ENCODE data around the gene VPS33B.
"Not testable (repeated sequence)": the region's sequence is repeated elsewhere in the genome, so short reads cannot be mapped to it uniquely, and the experiment has no call there.

VPS33B gene

GRCh38 chr15:91022075-91022831 is at the start of gene VPS33B:
TSS of gene VPS33B (minus strand) at chr15:91022594. CDS start at chr15:91022249, 345 bp downstream.
- DNase-seq = peak; percentile 85

GRCh38 chr15:91072161-91072560 is 49.8 kb upstream of the VPS33B start:
- DNase-seq = no peak

- DNase-seq = no peak
Measured at GRCh38 chr15:91070872-91071271, 48.5 kb upstream of the VPS33B start.

- no peak for DNase-seq
Measured at GRCh38 chr15:91068966-91069365, 46.6 kb upstream of the VPS33B start.

GRCh38 chr15:91068436-91068835 is 46.0 kb upstream of the VPS33B start:
- DNase-seq = no peak

GRCh38 chr15:91067036-91067435 is 44.6 kb upstream of the VPS33B start:
- DNase-seq = no peak

GRCh38 chr15:91065505-91065904 is 43.1 kb upstream of the VPS33B start:
- DNase-seq = no peak

- no peak for DNase-seq
Measured at GRCh38 chr15:91061997-91062396, 39.6 kb upstream of the VPS33B start.

- no peak for DNase-seq
Measured at GRCh38 chr15:91061230-91061629, 38.8 kb upstream of the VPS33B start.

- DNase-seq = peak; percentile 52
Measured at GRCh38 chr15:91055548-91056331, 33.3 kb upstream of the VPS33B start.

GRCh38 chr15:91054816-91055215 is 32.4 kb upstream of the VPS33B start:
- no peak for DNase-seq

GRCh38 chr15:91051248-91051647 is 28.9 kb upstream of the VPS33B start:
- no peak for DNase-seq

- DNase-seq = no peak
Measured at GRCh38 chr15:91050128-91050455, 27.7 kb upstream of the VPS33B start.

GRCh38 chr15:91049378-91050127 is 27.2 kb upstream of the VPS33B start:
- peak; percentile 67 for DNase-seq

GRCh38 chr15:91047545-91048199 is 25.3 kb upstream of the VPS33B start:
- DNase-seq = no peak

GRCh38 chr15:91046056-91046455 is 23.7 kb upstream of the VPS33B start:
- not testable (repeated sequence) for DNase-seq

GRCh38 chr15:91045065-91045464 is 22.7 kb upstream of the VPS33B start:
- DNase-seq = no peak

- DNase-seq = no peak
Measured at GRCh38 chr15:91043202-91043874, 20.9 kb upstream of the VPS33B start.

- DNase-seq = no peak
Measured at GRCh38 chr15:91040856-91041255, 18.5 kb upstream of the VPS33B start.

GRCh38 chr15:91039996-91040395 is 17.6 kb upstream of the VPS33B start:
- no peak for DNase-seq

- peak; percentile 73 for DNase-seq
Measured at GRCh38 chr15:91032919-91033803, 10.8 kb upstream of the VPS33B start.
